Gastrocnemius medialis (tissue), 4 donors: ENCODE results near the gene CDC42EP3.

Experiments used
- POLR2A ChIP-seq, 2 donors: fragments of 450-650 bp; IDR thresholded peaks; one replicate each; pipeline ENCODE4 v1.6.1; 2017; ENCODE audit warnings: antibody characterized with exemption in 2 of 2, mild to moderate bottlenecking in 2 of 2, moderate library complexity in 2 of 2
- TF ChIP-seq, protein P1 (sequence below), 5 experiments: fragments of 450-650 bp in 3 of 5; fragments of 200-600 bp in 2 of 5; sonication (generic) in 2 of 5; IDR thresholded peaks in 4 of 5; conservative IDR thresholded peaks in 1 of 5; 1 replicate in 4 of 5; 2 replicates in 1 of 5; pipeline ENCODE4 v1.5.1; 2016 to 2019; ENCODE audit warnings: antibody characterized with exemption in 5 of 5, mild to moderate bottlenecking in 3 of 5, moderate library complexity in 3 of 5

- no peak for TF ChIP-seq POLR2A (IDR thresholded peaks at IDR 0.05)
- TF ChIP-seq, protein P1, sequence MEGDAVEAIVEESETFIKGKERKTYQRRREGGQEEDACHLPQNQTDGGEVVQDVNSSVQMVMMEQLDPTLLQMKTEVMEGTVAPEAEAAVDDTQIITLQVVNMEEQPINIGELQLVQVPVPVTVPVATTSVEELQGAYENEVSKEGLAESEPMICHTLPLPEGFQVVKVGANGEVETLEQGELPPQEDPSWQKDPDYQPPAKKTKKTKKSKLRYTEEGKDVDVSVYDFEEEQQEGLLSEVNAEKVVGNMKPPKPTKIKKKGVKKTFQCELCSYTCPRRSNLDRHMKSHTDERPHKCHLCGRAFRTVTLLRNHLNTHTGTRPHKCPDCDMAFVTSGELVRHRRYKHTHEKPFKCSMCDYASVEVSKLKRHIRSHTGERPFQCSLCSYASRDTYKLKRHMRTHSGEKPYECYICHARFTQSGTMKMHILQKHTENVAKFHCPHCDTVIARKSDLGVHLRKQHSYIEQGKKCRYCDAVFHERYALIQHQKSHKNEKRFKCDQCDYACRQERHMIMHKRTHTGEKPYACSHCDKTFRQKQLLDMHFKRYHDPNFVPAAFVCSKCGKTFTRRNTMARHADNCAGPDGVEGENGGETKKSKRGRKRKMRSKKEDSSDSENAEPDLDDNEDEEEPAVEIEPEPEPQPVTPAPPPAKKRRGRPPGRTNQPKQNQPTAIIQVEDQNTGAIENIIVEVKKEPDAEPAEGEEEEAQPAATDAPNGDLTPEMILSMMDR (IDR thresholded peaks at IDR 0.05 in 4 of 5, conservative IDR thresholded peaks at IDR 0.05 in 1 of 5), result no peak
These were observed 2.0 kb downstream of the CDC42EP3 start for GRCh38 chr2:37669446-37669845.
